Measurements from ENCODE around the gene HYAL1.

DNA sequence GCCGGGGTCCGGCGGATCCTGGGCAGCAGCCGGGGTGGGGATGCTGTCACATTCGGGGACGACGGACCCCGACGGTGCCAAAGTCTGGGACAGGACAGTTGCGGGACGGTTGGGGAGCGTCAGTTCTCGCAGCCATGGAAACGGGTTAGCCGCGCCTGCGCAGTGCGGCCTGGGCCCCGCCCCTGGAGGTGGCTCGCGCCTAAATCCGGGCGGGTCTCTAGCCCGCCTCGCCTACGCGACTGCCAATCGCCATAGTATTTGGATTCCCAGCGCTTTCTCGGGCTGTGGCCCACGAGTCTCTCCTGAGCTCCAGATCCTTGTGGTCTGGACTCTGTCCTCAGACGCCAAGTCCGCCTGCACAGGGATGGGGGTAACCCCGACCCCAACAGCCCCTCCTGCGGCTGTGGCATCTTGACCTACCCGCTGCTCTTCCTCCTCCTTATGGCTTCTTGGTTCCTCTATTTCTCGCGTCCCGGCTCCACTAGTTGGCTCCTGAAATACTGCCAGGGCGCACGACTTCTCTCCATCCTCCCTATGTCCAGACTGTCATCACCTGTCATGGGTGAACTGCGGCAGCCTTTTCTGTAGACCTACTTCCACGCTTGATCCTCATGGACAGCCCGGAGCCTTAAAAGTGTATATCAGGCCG, 42.3 kb upstream of the HYAL1 start, which contains the start of gene ZMYND10:
- TF ChIP-seq POLR2A (IDR thresholded peaks at IDR 0.05) = no peak
- TF ChIP-seq, protein P1, sequence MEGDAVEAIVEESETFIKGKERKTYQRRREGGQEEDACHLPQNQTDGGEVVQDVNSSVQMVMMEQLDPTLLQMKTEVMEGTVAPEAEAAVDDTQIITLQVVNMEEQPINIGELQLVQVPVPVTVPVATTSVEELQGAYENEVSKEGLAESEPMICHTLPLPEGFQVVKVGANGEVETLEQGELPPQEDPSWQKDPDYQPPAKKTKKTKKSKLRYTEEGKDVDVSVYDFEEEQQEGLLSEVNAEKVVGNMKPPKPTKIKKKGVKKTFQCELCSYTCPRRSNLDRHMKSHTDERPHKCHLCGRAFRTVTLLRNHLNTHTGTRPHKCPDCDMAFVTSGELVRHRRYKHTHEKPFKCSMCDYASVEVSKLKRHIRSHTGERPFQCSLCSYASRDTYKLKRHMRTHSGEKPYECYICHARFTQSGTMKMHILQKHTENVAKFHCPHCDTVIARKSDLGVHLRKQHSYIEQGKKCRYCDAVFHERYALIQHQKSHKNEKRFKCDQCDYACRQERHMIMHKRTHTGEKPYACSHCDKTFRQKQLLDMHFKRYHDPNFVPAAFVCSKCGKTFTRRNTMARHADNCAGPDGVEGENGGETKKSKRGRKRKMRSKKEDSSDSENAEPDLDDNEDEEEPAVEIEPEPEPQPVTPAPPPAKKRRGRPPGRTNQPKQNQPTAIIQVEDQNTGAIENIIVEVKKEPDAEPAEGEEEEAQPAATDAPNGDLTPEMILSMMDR (IDR thresholded peaks at IDR 0.05) = no peak
- peak; percentile 27 for TF ChIP-seq POLR2AphosphoS5 (IDR thresholded peaks at IDR 0.05)

Data from prostate gland (tissue), 2 donors.